HCT116 (cell line): ENCODE data around the gene ROCK1. TPM values are rescaled to one million over a fixed set of nuclear protein-coding genes. Genes with fewer than 3 reads are reported as not detected.

ENCODE experiments used
- ATAC-seq: fragments of 200-7000 bp; cut with Tn5 transposase; 2 replicates; pipeline ENCODE4 v1.9.1; 2020; ENCODE audit warnings: mild to moderate bottlenecking, moderate library complexity
- BruUV-seq: library from RNA; stranded (reverse); fragments of 400-500 nt; replicated peaks from 2 replicates; lab custom pipeline; 2021; lab: Mats Ljungman, UMichigan
- CTCF ChIA-PET: fragments of 300-600 bp; sonication (Branson Sonifier 250); formaldehyde crosslinking; loops from one replicate; lab custom pipeline; 2021; ENCODE audit warnings: antibody characterized with exemption; lab: Charles Lee
- POLR2A ChIA-PET: fragments of 300-600, 350-600 bp; sonication (Branson Sonifier 250); formaldehyde crosslinking; loops from one replicate; lab custom pipeline; 2021; ENCODE audit warnings: antibody characterized with exemption; lab: Charles Lee
- RAD21 ChIA-PET, 2 experiments: fragments of 300-600 bp; sonication (Branson Sonifier 250); formaldehyde crosslinking; loops; one replicate each; lab custom pipeline; 2023; ENCODE audit warnings: low total read pairs in 2 of 2; ENCODE audit not compliant: uncharacterized antibody in 2 of 2, unreplicated experiment in 2 of 2, low non-redundant PET in 1 of 2; lab: Charles Lee
- DNase-seq: peaks from one replicate; pipeline ENCODE4 v3.0.0-alpha.2; 2010; ENCODE audit warnings: low read depth, low spot score
- H2AFZ ChIP-seq: fragments of 200-600 bp; shearing (Covaris generic), sonication (generic); 2 replicates; pipeline ENCODE4 v1.6.1; 2017; ENCODE audit warnings: low read depth, mixed run types, mixed read lengths, antibody characterized with exemption, low read length; ENCODE audit not compliant: poor library complexity, severe bottlenecking
- H3K27ac ChIP-seq: 2 replicates; pipeline ENCODE4 v1.5.1; 2012; ENCODE audit warnings: low read depth, low read length
- H3K27me3 ChIP-seq: fragments of 200-600 bp; sonication (generic); 2 replicates; pipeline ENCODE4 v1.6.1; 2016; ENCODE audit warnings: mixed run types, low read length, mixed read lengths; ENCODE audit not compliant: insufficient read depth
- H3K36me3 ChIP-seq, 2 experiments: fragments of 200-500 bp in 1 of 2; fragments of 200-600 bp in 1 of 2; sonication (Bioruptor generic) in 1 of 2; sonication (generic) in 1 of 2; 2 replicates each; pipeline versions ENCODE4 v1.5.1 to v1.6.1; 2014 to 2016; ENCODE audit warnings: low read length in 2 of 2, inconsistent platforms in 1 of 2, mixed read lengths in 1 of 2, mixed run types in 1 of 2; ENCODE audit not compliant: insufficient read depth in 2 of 2, control insufficient read depth in 1 of 2
- H3K4me1 ChIP-seq, 2 experiments: fragments of 200-600 bp in 1 of 2; sonication (generic) in 1 of 2; 2 replicates each; pipeline versions ENCODE4 v1.5.1 to v1.6.1; 2012 to 2017; ENCODE audit warnings: low read length in 2 of 2, inconsistent platforms in 1 of 2, mild to moderate bottlenecking in 1 of 2, mixed read lengths in 1 of 2, mixed run types in 1 of 2, moderate library complexity in 1 of 2; ENCODE audit not compliant: insufficient read depth in 2 of 2, control insufficient read depth in 1 of 2
- H3K4me2 ChIP-seq: fragments of 200-600 bp; sonication (generic); 2 replicates; pipeline ENCODE4 v1.6.1; 2017; ENCODE audit warnings: mixed run types, low read length, mixed read lengths
- H3K4me3 ChIP-seq, 2 experiments: fragments of 200-600 bp in 1 of 2; sonication (generic) in 1 of 2; replicated peaks in 1 of 2; 2 replicates each; pipeline ENCODE4 v1.5.1; 2011 to 2016; ENCODE audit warnings: low read length in 2 of 2, control low read depth in 1 of 2, low read depth in 1 of 2, mild to moderate bottlenecking in 1 of 2, mixed read lengths in 1 of 2, mixed run types in 1 of 2
- H3K79me2 ChIP-seq: fragments of 200-600 bp; sonication (generic); 2 replicates; pipeline ENCODE4 v1.6.1; 2017; ENCODE audit warnings: mild to moderate bottlenecking, mixed run types, low read length, moderate library complexity, mixed read lengths; ENCODE audit not compliant: insufficient read depth
- H3K9ac ChIP-seq: fragments of 200-600 bp; sonication (generic); 2 replicates; pipeline ENCODE4 v1.6.1; 2016; ENCODE audit warnings: low read length, mixed read lengths
- H3K9me2 ChIP-seq: fragments of 200-600 bp; sonication (generic), shearing (Covaris generic); 2 replicates; pipeline ENCODE4 v1.6.1; 2017; ENCODE audit warnings: mixed run types, mild to moderate bottlenecking, moderate library complexity; ENCODE audit not compliant: insufficient read depth
- H3K9me3 ChIP-seq, 2 experiments: fragments of 200-500 bp in 1 of 2; fragments of 200-600 bp in 1 of 2; sonication (Bioruptor generic) in 1 of 2; sonication (generic) in 1 of 2; 2 replicates each; pipeline ENCODE4 v1.6.1; 2014 to 2017; ENCODE audit warnings: low read length in 2 of 2, mixed read lengths in 2 of 2, inconsistent platforms in 1 of 2, low read depth in 1 of 2, mild to moderate bottlenecking in 1 of 2, mixed run types in 1 of 2, moderate library complexity in 1 of 2; ENCODE audit not compliant: control insufficient read depth in 1 of 2, insufficient read depth in 1 of 2
- H4K20me1 ChIP-seq: fragments of 200-600 bp; sonication (generic), shearing (Covaris generic); 2 replicates; pipeline ENCODE4 v1.6.1; 2017; ENCODE audit warnings: mixed run types, mild to moderate bottlenecking, moderate library complexity; ENCODE audit not compliant: insufficient read depth
- CTCF ChIP-seq, 3 experiments: fragments of 200-600 bp in 1 of 3; sonication (generic) in 1 of 3; IDR thresholded peaks in 2 of 3; conservative IDR thresholded peaks in 1 of 3; 2 replicates each; pipeline ENCODE4 v1.5.1; 2012 to 2017; ENCODE audit warnings: low read depth in 2 of 3, low read length in 2 of 3, antibody characterized with exemption in 1 of 3, borderline replicate concordance in 1 of 3, control low read depth in 1 of 3, mild to moderate bottlenecking in 1 of 3, mixed read lengths in 1 of 3, mixed run types in 1 of 3, moderate library complexity in 1 of 3; ENCODE audit not compliant: insufficient read depth in 1 of 3
- EZH2phosphoT487 ChIP-seq: fragments of 200-600 bp; IDR thresholded peaks from 2 replicates; pipeline ENCODE4 v1.6.1; 2018; ENCODE audit warnings: antibody characterized with exemption, borderline replicate concordance
- JUND ChIP-seq: IDR thresholded peaks from 2 replicates; pipeline ENCODE4 v1.6.1; 2012
- MAX ChIP-seq: IDR thresholded peaks from 2 replicates; pipeline ENCODE4 v1.6.1; 2012
- REST ChIP-seq: IDR thresholded peaks from 2 replicates; pipeline ENCODE4 v1.6.1; 2012; ENCODE audit warnings: low read depth
- SIN3A ChIP-seq: IDR thresholded peaks from 2 replicates; pipeline ENCODE4 v1.6.1; 2012; ENCODE audit warnings: low read depth
- SRF ChIP-seq: IDR thresholded peaks from 2 replicates; pipeline ENCODE4 v1.6.1; 2012; ENCODE audit warnings: low read depth
- TCF7L2 ChIP-seq: IDR thresholded peaks from 2 replicates; pipeline ENCODE4 v1.7.0; 2011; ENCODE audit warnings: borderline replicate concordance, inconsistent platforms; ENCODE audit not compliant: insufficient read depth, insufficient read length; ENCODE audit errors: extremely low read depth
- YY1 ChIP-seq: IDR thresholded peaks from 2 replicates; pipeline ENCODE4 v1.6.1; 2011; ENCODE audit warnings: low read length, low read depth, moderate library complexity, mild to moderate bottlenecking; ENCODE audit not compliant: insufficient replicate concordance; ENCODE audit errors: extremely low read depth
- intact Hi-C: fragments of 100-400 bp; cut with micrococcal nuclease; formaldehyde crosslinking; loops from 2 replicates; pipeline ENCODE4 v1.10.0; 2022
- total RNA-seq: library from RNA; stranded (reverse); gene quantifications from one replicate; pipeline ENCODE4 v1.2.1, GENCODE V29; 2021; ENCODE audit not compliant: unreplicated experiment

Gene ROCK1
- total RNA-seq, 1 experiment from 2014 or later: 38.1 TPM

GRCh38 chr18:21090680-21091079 is 20.9 kb downstream of the ROCK1 start:
- DNase-seq (no peak), ATAC-seq (no peak)
- Histone ChIP-seq H3K9ac (no peak overlapping the region), H3K9me2 (no peaks in the 10 kb centered on the region), H3K9me3 (no peaks in the 10 kb centered on the region), H3K27ac (no peak overlapping the region), H3K79me2 (peaks cover 95% of the 10 kb centered on the region), H4K20me1 (peaks cover 10% of the 10 kb centered on the region; the same call in 1 of the 2 replicates), H2AFZ (no peak overlapping the region), H3K4me2 (no peak overlapping the region), H3K4me1 (no peaks in the 10 kb centered on the region), H3K4me3 (no peak overlapping the region), H3K27me3 (no peaks in the 10 kb centered on the region), H3K36me3 (no peaks in the 10 kb centered on the region)
- intact Hi-C loops: no loop called here
- ChIA-PET RAD21 (no interaction called here), POLR2A (no interaction called here), CTCF (no interaction called here)
- no peak for TF ChIP-seq CTCF (IDR thresholded peaks at IDR 0.05 in 2 of 3, conservative IDR thresholded peaks at IDR 0.05 in 1 of 3; ENCODE audit: borderline replicate concordance in 1 of 3, insufficient read depth in 1 of 3, low read depth in 2 of 3, low read length in 2 of 3)
- TF ChIP-seq TCF7L2: no peak
- no peak for TF ChIP-seq JUND
- no peak for TF ChIP-seq YY1
- no peak for TF ChIP-seq EZH2phosphoT487
- BruUV-seq: no TSS peak

- no peaks in the 10 kb centered on the region for H3K9me2 ChIP-seq
- BruUV-seq: no TSS peak
- DNase-seq (no peak), ATAC-seq (no peak)
- H4K20me1 ChIP-seq: peaks cover 17% of the 10 kb centered on the region; the same call in 1 of the 2 replicates
- H3K4me1 ChIP-seq: no peaks in the 10 kb centered on the region
- 0 out of 4 replicates have a peak, but pooled peaks cover 0 to 8% of the 10 kb centered on the region in 2 experiments for H3K9me3 ChIP-seq
- no peak overlapping the region for H3K27ac ChIP-seq
- H3K4me2 ChIP-seq: no peak overlapping the region
- no peak overlapping the region for H3K9ac ChIP-seq
- no peak overlapping the region for H2AFZ ChIP-seq
- CTCF ChIA-PET: no interaction called here
- H3K27me3 ChIP-seq: no peaks in the 10 kb centered on the region
- RAD21 ChIA-PET: no interaction called here
- intact Hi-C loops: no loop called here
- H3K36me3 ChIP-seq: no peaks in the 10 kb centered on the region
- H3K4me3 ChIP-seq: no peak overlapping the region
- POLR2A ChIA-PET: no interaction called here
- peaks cover 98% of the 10 kb centered on the region for H3K79me2 ChIP-seq
- TF ChIP-seq YY1: no peak
- no peak for TF ChIP-seq SIN3A
- no peak for TF ChIP-seq CTCF (IDR thresholded peaks at IDR 0.05 in 2 of 3, conservative IDR thresholded peaks at IDR 0.05 in 1 of 3; ENCODE audit: borderline replicate concordance in 1 of 3, insufficient read depth in 1 of 3, low read depth in 2 of 3, low read length in 2 of 3)
- TF ChIP-seq MAX: no peak
- TF ChIP-seq SRF: no peak
- TF ChIP-seq TCF7L2: no peak
- no peak for TF ChIP-seq REST
Measured at GRCh38 chr18:21085579-21086166, 25.9 kb downstream of the ROCK1 start.
